Measurements from ENCODE around the gene FBXW11. TPM values are rescaled to one million over a fixed set of nuclear protein-coding genes. Genes with fewer than 3 reads are reported as not detected.

FBXW11 gene
- total and polyA plus RNA-seq, 2 of the 13 experiments (the other 11 are each of a cell fraction or from before 2014, with no cell fraction given): 31.7 to 53.6 TPM

DNA sequence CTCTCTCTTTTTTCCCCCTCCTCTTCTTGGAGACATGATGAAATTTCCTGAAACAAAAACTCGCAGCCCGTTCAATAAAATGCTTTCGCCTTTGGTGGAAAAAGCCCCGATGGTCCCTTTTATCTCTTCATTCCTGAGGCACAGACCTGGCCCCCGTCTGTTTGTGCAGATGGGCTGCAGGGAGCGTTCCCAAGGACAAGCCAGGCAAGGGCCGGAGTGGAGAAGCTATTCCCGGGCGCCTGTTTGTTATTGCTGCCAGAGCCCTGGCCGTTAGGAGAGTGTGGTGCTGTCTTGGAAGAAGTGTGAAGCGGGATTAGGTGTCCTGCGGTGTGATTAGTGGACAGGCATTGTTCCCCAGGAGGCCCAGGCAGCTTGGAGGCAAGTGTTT lies 149.0 kb downstream of the FBXW11 start:
- 0 out of 2 replicates have a peak, but pooled peaks cover 2% of the 10 kb centered on the region for H4K20me1 ChIP-seq (ENCODE audit: insufficient read depth, low read length)
- TF ChIP-seq KLF9 (CRISPR knock-in tag; IDR thresholded peaks at IDR 0.05; ENCODE audit: low read depth): no peak
- TF ChIP-seq, protein P1, sequence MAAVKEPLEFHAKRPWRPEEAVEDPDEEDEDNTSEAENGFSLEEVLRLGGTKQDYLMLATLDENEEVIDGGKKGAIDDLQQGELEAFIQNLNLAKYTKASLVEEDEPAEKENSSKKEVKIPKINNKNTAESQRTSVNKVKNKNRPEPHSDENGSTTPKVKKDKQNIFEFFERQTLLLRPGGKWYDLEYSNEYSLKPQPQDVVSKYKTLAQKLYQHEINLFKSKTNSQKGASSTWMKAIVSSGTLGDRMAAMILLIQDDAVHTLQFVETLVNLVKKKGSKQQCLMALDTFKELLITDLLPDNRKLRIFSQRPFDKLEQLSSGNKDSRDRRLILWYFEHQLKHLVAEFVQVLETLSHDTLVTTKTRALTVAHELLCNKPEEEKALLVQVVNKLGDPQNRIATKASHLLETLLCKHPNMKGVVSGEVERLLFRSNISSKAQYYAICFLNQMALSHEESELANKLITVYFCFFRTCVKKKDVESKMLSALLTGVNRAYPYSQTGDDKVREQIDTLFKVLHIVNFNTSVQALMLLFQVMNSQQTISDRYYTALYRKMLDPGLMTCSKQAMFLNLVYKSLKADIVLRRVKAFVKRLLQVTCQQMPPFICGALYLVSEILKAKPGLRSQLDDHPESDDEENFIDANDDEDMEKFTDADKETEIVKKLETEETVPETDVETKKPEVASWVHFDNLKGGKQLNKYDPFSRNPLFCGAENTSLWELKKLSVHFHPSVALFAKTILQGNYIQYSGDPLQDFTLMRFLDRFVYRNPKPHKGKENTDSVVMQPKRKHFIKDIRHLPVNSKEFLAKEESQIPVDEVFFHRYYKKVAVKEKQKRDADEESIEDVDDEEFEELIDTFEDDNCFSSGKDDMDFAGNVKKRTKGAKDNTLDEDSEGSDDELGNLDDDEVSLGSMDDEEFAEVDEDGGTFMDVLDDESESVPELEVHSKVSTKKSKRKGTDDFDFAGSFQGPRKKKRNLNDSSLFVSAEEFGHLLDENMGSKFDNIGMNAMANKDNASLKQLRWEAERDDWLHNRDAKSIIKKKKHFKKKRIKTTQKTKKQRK (IDR thresholded peaks at IDR 0.05; ENCODE audit: low read length): no peak
- no peak for TF ChIP-seq ZNF20 (CRISPR knock-in tag; IDR thresholded peaks at IDR 0.05)
- TF ChIP-seq EP300 (IDR thresholded peaks at IDR 0.05; ENCODE audit: low read depth in 2 of 2, low read length in 2 of 2): no peak
- TF ChIP-seq EP300 (CRISPR knock-in tag; IDR thresholded peaks at IDR 0.05; ENCODE audit: borderline replicate concordance): no peak
- TF ChIP-seq SNAPC2 (CRISPR knock-in tag; IDR thresholded peaks at IDR 0.05): no peak
- TF ChIP-seq SAFB2 (CRISPR knock-in tag; IDR thresholded peaks at IDR 0.05; ENCODE audit: borderline replicate concordance, low read depth): no peak
- TF ChIP-seq ZNF557 (CRISPR knock-in tag; IDR thresholded peaks at IDR 0.05): no peak
- intact Hi-C loops (cut with micrococcal nuclease; ENCODE audit: unreplicated experiment): no loop called here
- FAIRE-seq (no peak), ATAC-seq (no peak), DNase-seq (ENCODE audit: low spot score) (no peak)
- 95% methylated on average over 12 of the region's 12 CpGs for WGBS (ENCODE audit: low lambda C conversion rate)
- H3K79me2 ChIP-seq (ENCODE audit: insufficient read depth, low read length): no peaks in the 10 kb centered on the region
- H3K4me2 ChIP-seq (ENCODE audit: low read depth, low read length): no peak overlapping the region
- no peak overlapping the region for H3K4me3 ChIP-seq (replicated peaks in 1 of 3; ENCODE audit: insufficient read depth in 1 of 3, low read depth in 2 of 3, low read length in 3 of 3)
- no peak overlapping the region for H3K27ac ChIP-seq (ENCODE audit: extremely low read length, insufficient read depth, low read length)
- H3K9me3 ChIP-seq (ENCODE audit: low read length): no peaks in the 10 kb centered on the region
- H3K4me1 ChIP-seq (ENCODE audit: insufficient read depth, low read length): 0 out of 2 replicates have a peak, but pooled peaks cover 4% of the 10 kb centered on the region
- no peak overlapping the region for H3K9ac ChIP-seq (ENCODE audit: insufficient read depth, low read depth, low read length)
- in situ Hi-C loops (cut with HindIII; ENCODE audit: extremely low pct_ligation_motif_present, low pct_unique_long_range_greater_than_20kb): no loop called here
- H2AFZ ChIP-seq (ENCODE audit: low read length): no peak overlapping the region
- H3K36me3 ChIP-seq (replicated peaks in 1 of 2; ENCODE audit: control insufficient read depth in 1 of 2, insufficient read depth in 2 of 2, low read length in 2 of 2): peaks cover 0 to 7% of the 10 kb centered on the region in 2 experiments; a peak in 1 of 5 replicates
- no TSS peak for BruUV-seq (replicated peaks)
- CTCF ChIA-PET (ENCODE audit: low intra/inter-chr PET ratio, low total read pairs): no interaction called here
- POLR2A ChIA-PET: no interaction called here
- no peaks in the 10 kb centered on the region for H3K27me3 ChIP-seq (ENCODE audit: control insufficient read depth in 1 of 2, insufficient read depth in 2 of 2, low read length in 2 of 2)

Measured in HepG2 (cell line).